Peyer's patch (tissue), 4 donors: ENCODE data around the gene LIPC. TPM values are rescaled to one million over a fixed set of nuclear protein-coding genes. Genes with fewer than 3 reads are reported as not detected.

ENCODE experiments used
- DNase-seq, 3 donors: peaks; one replicate each; pipeline ENCODE4 v3.0.0-alpha.2; 2017 to 2019
- H3K27ac ChIP-seq, 4 donors: fragments of 200-600 bp; sonication (generic); one replicate each; pipeline ENCODE4 v1.5.1; 2016 to 2019
- H3K27me3 ChIP-seq, 2 donors: fragments of 200-600 bp; sonication (generic); one replicate each; pipeline ENCODE4 v1.5.1; 2019
- H3K36me3 ChIP-seq, 3 donors: fragments of 200-600 bp; sonication (generic); one replicate each; pipeline ENCODE4 v1.5.1; 2016 to 2019
- H3K4me1 ChIP-seq, 4 donors: fragments of 200-600 bp; sonication (generic); one replicate each; pipeline ENCODE4 v1.5.1; 2016 to 2019
- H3K4me3 ChIP-seq, 4 donors: fragments of 200-600 bp; sonication (generic); 1 replicate in 3 of 4; 2 replicates in 1 of 4; pipeline ENCODE4 v1.5.1; 2016 to 2019; ENCODE audit warnings: mild to moderate bottlenecking in 1 of 4
- H3K9me3 ChIP-seq, 4 donors: fragments of 200-600 bp; sonication (generic); one replicate each; pipeline ENCODE4 v1.5.1; 2016 to 2019; ENCODE audit warnings: mild to moderate bottlenecking in 1 of 4
- CTCF ChIP-seq, 6 experiments: fragments of 450-650 bp in 4 of 6; fragments of 200-600 bp in 2 of 6; sonication (generic) in 1 of 6; IDR thresholded peaks; one replicate each; pipeline ENCODE4 v1.5.1; 2017 to 2019; ENCODE audit warnings: antibody characterized with exemption in 6 of 6, mild to moderate bottlenecking in 3 of 6, moderate library complexity in 1 of 6
- POLR2A ChIP-seq, 2 donors: fragments of 450-650 bp; IDR thresholded peaks; one replicate each; pipeline ENCODE4 v1.5.1; 2017; ENCODE audit warnings: antibody characterized with exemption in 2 of 2, mild to moderate bottlenecking in 2 of 2, moderate library complexity in 2 of 2
- total RNA-seq, 4 donors: library from RNA; depleted of rRNA; stranded (reverse); fragments of >200 nt; gene quantifications; one replicate each; pipeline ENCODE4 v1.1.0, GENCODE V29; 2016

The LIPC gene
- total RNA-seq, 4 donors from 2014 or later: 0.40 to 8.9 (median 1.0) TPM; not detected in 1

DNA sequence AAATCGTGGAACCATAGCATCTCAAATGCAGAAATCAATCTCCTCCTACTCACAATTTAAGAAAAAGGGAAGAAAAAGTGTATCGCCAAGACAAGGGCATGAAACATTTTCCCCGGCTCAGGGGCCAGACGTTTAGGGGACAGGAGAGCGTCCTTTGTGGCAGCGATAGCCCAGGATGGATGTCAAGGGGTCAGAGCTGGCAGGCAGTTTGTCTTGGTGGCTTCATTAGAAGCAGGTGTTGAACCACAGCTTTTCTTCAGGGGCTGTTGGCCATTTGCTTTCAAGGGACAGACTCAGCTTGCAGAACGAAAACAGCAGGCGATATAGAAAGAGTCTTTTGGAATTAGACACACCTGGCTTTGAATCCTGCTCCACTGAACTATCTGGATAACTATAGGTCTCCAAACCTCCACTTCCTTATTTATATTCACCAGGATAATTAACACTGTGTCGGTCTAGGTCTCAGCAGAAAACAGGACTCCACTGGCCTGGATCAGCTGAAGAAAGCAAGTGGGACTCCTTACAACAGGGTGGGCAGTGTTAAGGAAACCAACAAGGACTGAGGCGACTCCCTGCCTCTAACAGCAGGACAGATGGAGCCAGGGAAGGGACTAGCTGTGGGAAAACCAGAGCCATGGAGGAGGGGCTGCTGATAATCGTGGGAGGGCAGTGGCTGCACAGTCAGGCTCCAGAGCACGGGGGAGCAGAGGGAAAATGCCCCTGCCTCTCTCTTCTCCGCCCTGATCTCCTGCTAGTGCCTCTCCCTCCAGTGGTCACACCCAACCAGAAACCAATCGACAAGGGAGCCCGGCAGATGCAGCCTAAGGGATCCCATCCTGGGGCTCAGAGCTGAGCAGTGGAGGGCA is 123.6 kb downstream of the LIPC start:
- peaks cover 0 to 25% (median 2%) of the 10 kb centered on the region in 4 donors for H3K4me1 ChIP-seq
- H3K27me3 ChIP-seq: no peaks in the 10 kb centered on the region
- DNase-seq: peak in 2 of 3 donors; percentile 43 to 56
- TF ChIP-seq CTCF (IDR thresholded peaks at IDR 0.05) (peak in 2 of 6 experiments; percentile 20 to 27), POLR2A (IDR thresholded peaks at IDR 0.05) (no peak)
- H3K4me3 ChIP-seq: no peak overlapping the region
- no peaks in the 10 kb centered on the region for H3K9me3 ChIP-seq
- H3K27ac ChIP-seq: no peak overlapping the region
- no peaks in the 10 kb centered on the region for H3K36me3 ChIP-seq

DNA sequence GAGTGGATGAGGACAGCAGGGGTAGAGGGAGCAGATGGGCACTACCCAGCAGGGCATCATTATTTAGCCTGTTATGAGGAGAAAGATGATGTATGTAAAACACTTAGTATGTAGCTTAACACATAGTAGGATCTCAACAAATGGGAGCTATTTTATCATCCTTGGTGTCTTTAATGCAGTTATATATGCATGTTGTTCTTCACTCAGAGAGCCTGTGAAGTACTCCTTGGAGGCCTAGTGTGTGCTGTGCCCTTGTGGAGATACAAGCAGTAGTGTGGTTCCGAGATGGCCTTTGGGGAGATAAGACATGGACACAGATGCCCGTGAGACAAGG is 124.2 kb downstream of the LIPC start:
- Histone ChIP-seq H3K36me3 (no peaks in the 10 kb centered on the region), H3K27ac (no peak overlapping the region), H3K9me3 (no peaks in the 10 kb centered on the region), H3K4me1 (peaks cover 0 to 25% (median 2%) of the 10 kb centered on the region in 4 donors), H3K27me3 (no peaks in the 10 kb centered on the region), H3K4me3 (no peak overlapping the region)
- peak in 1 of 3 donors; percentile 21 for DNase-seq
- TF ChIP-seq CTCF (IDR thresholded peaks at IDR 0.05): no peak
- no peak for TF ChIP-seq POLR2A (IDR thresholded peaks at IDR 0.05)

DNA sequence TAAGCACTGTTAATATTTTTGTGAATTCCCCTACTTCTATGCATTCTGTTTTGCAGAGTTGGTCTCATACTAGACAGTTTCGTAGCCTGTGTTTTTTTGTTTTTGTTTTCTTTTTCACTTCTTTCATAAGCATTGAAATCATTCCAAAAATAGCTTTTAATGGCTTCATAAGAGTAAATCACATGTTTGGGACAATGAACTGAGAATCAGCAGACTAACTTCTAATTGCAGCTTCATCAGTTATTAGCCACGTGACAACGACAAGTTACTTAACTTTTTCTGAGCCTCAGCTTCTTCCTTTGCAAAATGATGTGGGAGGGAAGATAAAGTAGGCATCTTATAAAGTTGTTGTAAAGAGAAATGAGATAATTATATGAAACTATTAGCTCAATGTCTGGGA is 124.8 kb downstream of the LIPC start:
- no peak overlapping the region for H3K4me3 ChIP-seq
- no peak for TF ChIP-seq POLR2A (IDR thresholded peaks at IDR 0.05)
- no peak for TF ChIP-seq CTCF (IDR thresholded peaks at IDR 0.05)
- H3K27ac ChIP-seq: no peak overlapping the region
- H3K27me3 ChIP-seq: no peaks in the 10 kb centered on the region
- no peak for DNase-seq
- no peaks in the 10 kb centered on the region for H3K36me3 ChIP-seq
- H3K9me3 ChIP-seq: no peaks in the 10 kb centered on the region
- peaks cover 0 to 21% (median 2%) of the 10 kb centered on the region in 4 donors for H3K4me1 ChIP-seq

- no peak overlapping the region for H3K27ac ChIP-seq
- H3K4me1 ChIP-seq: no peaks in the 10 kb centered on the region
- H3K9me3 ChIP-seq: no peaks in the 10 kb centered on the region
- no peak for DNase-seq
- no peaks in the 10 kb centered on the region for H3K27me3 ChIP-seq
- no peak for TF ChIP-seq CTCF (IDR thresholded peaks at IDR 0.05)
- TF ChIP-seq POLR2A (IDR thresholded peaks at IDR 0.05): no peak
- H3K4me3 ChIP-seq: no peak overlapping the region
- H3K36me3 ChIP-seq: no peaks in the 10 kb centered on the region
Observed at GRCh38 chr15:58558777-58559176, 127.0 kb downstream of the LIPC start.

DNA sequence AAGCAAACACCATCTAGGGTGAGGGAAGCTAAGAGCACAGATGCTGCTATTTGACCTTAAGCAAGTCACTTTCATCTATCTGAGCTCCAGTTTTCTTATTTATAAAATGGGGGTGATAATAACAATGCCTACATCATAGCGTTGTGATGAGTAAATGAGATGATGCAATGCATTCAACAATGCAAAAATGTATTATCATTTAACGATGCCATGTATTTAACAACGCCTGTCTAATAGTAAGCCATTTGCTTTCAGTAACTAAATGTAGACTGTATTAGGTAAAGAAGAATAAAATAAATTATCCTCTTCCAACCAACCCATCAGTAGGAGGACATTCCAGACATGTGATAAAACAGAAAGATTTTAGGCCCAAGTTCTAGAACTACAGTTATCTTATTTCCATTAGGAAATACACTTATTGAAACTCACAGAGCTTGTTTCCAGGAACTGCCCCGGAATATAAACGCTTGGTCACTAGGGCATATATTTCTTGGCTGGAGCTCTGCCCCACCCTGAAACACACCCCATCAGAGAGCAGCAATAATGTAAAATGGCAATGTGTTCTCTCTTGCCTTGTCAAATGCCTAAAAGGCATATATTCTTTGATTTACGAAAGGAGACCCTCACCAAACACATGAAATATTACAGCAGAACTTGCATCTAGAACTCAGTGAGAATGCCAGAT is 128.3 kb downstream of the LIPC start:
- H3K4me1 ChIP-seq: no peaks in the 10 kb centered on the region
- TF ChIP-seq POLR2A (IDR thresholded peaks at IDR 0.05): no peak
- TF ChIP-seq CTCF (IDR thresholded peaks at IDR 0.05): no peak
- H3K4me3 ChIP-seq: no peak overlapping the region
- H3K36me3 ChIP-seq: no peaks in the 10 kb centered on the region
- no peak overlapping the region for H3K27ac ChIP-seq
- H3K27me3 ChIP-seq: no peaks in the 10 kb centered on the region
- no peaks in the 10 kb centered on the region for H3K9me3 ChIP-seq
- DNase-seq: no peak
